Islet of Langerhans (tissue), 1 donor: ENCODE results near the gene TSFM.
"Not testable (repeated sequence)": the region's sequence is repeated elsewhere in the genome, so short reads cannot be mapped to it uniquely, and the experiment has no call there.

Experiments
- FAIRE-seq: peaks from one replicate; lab custom pipeline; 2011; peaks lifted over from hg19 to GRCh38; lab: Jason Lieb, UNC

TSFM gene

DNA sequence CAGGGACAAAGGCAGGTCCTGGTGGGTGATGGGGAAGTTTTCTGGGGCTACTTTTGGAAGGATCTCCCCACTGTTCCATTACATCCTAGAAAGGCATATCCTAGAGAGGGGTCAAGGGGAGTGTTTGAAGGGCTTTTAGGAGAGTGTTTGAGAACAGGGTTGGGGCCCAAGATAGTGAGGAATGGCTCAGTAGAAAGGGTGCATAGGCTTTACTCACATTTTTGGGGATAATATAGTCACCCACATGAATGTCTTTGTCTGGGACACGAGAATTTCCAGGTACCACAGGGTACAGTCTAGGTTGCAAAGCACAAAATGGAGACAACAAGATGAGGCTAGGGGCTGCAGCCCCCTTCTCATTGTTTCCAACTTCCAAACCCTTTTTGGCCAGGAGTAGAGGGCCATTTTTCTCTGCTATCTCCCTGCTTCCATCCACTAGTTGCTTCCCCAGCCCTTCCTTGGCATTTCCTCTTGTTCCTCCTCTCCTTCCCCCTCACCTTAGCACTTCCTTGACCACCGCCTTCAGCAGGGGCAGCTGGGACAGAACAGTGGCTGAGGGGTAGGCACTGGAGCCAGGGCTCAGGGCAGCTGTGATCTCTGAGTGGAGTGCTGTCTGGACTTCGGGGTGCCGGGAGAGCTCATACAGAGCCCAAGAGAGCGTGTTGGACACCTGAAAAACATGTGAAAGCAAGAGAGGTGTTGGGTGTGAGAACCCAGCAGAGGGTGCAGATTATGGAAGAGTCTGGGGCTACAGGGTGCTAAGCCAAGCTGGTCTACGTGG, 18.5 kb upstream of the TSFM start:
- FAIRE-seq = no peak

DNA sequence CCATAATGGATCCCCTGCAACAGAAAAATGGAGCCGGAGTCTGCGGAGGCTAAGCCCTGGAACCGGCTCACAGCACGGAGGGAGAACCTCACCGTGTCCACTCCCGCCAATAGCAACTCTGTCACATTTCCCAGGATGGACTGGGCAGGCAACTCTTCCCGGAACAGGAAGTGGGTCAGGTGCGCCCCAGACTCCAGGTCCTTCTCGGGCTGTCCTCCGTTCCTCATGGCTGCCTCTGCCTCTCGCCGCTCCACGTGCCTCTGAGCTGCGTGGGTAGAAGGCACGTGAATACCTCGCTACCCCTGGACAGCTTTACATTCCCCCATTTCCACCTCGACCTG, 18.0 kb upstream of the TSFM start:
- no peak for FAIRE-seq

DNA sequence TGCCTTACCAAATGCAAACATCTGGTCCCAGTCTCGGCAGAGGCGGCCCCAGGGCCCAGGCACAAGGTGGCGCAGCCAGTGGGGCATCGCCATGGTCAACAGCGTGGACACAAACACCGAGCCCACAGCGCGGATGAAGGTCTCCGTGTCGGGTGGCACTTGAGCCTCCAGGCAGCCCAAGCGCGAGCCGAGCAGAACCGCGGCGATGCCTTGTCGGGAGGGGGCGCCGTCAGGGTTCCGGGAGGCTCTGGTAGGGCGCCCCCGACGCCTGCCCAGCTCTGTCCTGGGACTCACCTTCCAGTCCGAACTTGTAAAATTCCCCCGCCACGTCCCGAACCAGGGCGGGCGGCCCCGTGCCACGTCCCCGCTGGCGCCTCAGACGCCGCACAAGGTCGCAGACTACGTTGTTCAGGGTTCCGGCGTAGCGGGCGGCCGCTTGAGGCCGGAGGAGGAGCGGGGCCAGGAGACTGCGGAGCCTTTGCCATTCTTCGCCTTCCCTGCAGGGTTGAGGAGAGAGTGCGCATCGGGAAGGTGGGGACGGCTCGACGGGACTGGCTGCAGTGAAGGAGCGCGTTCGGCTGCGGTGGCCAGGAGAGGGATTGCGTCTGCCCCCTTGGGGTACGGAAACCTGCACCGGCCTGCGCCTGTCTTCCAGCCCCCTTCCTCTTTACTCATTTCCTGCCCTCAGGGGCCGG, 17.4 kb upstream of the TSFM start:
- no peak for FAIRE-seq

DNA sequence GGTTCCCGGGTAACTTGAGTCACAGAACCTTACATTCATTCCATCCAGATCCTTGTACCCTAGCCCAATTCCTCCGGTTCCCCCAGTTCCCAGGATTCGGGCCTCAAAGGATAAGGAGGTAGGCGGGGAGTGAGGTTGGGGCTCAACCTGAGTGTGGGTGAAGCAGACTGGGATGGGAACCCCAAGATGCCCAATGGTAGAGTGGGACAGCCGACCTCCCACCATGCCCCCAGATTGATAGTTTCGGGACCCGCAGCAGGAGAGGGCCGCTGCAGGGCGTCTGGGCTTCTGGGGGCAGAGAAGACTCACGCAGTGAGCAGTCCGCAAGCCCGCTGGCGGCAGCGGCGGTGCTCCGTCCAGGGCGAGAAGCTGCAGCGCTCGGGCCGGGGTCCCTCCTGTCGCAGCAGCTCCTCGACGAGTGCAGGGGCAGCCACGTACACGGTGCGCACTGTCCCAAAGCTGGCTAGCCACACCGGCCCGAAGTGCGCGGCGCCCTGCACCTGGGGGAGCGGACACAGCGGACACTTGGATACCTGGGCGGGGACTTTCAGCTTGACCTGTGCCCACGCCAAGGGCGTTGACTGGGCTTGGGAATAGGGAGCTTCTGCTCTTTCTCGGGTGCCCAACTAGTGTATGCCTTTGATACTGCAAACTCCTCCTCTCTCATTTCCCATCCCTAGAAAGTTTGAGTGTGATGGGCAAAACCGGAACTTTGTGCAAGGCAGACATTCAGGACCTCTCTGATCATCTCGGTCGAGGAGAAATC, 16.7 kb upstream of the TSFM start:
- FAIRE-seq = no peak

DNA sequence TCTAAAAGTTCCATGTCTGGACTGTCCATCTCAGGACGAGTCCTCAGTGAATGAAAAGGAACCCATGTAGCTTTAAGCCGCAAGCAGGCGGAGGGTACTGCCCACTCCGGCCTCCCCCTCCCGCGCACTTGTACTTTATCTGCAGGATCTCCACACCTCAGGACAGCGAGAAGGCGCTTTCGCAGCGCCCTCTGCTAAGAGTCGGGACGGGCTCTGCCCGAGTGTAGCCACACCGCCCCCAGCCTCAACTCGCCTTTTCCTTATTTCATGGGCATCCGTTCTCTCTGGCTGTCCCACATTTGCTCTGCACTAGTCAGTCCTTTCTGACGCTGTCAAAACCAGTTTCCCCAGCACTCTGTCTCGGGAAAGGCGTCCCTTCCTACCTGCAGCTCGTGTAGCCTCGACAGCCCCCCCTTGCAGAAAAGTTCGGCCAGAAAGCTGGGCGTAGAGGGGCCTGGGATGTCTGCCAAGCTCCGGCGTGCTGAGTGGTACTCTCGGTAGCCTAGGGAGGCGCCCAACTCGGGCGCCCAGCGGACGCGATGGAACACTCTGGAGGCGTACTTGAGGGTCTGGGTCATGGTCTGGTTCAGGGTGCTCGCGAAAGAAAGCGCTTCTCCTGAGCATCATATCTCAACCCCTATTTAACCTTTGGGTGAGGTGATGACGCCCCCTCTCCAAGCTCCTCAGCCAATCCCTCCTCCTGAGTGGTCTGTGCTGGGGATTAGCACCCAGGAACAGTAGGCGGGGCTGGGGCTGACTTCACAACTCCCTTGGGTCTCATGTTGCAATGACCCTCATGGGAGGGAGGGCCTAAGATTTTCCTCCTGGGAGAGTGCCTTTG, 15.9 kb upstream of the TSFM start, which contains the start of gene CYP27B1:
Gene CYP27B1 (minus strand): TSS at position 615 of the 841 bp plus-strand sequence. CDS start 37 bp downstream, at position 578.
- no peak for FAIRE-seq

DNA sequence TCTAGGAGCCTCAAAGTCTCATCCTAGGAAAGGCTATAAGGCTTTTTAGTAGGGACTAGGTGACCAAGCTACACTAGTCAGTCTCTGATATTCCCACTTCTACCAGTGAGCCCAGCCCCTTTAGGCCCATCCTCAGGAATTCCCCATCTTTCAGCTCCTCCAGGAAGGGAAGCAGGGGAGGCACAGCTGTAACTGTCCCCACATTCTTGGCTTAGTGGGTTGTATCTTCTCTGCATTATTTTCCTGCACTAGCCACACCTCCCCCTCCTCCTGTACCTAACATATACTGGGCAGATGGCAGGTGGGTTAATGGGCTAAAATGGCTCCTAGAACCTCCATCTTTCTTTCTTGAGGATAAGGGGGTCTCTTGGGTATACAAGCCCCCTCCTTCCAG, 15.3 kb upstream of the TSFM start:
- FAIRE-seq = no peak

DNA sequence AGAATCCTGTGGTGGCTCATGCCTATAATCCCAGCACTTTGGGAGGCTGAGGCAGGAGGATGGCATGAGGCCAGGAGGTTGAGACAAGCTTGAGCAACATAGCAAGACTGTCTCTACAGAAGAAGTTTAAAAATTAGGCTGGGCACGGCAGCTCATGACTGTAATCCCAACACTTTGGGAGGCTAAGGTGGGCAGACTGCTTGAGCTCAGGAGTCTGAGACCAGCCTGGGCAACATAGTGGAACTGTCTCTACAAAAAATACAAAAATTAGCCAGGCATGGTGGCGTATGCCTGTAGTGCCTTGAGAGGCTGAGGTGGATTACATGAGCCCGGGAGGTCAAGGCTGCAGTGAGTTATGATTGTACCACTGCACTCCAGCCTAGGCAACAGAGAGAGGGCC, 14.7 kb upstream of the TSFM start:
- FAIRE-seq = no peak

DNA sequence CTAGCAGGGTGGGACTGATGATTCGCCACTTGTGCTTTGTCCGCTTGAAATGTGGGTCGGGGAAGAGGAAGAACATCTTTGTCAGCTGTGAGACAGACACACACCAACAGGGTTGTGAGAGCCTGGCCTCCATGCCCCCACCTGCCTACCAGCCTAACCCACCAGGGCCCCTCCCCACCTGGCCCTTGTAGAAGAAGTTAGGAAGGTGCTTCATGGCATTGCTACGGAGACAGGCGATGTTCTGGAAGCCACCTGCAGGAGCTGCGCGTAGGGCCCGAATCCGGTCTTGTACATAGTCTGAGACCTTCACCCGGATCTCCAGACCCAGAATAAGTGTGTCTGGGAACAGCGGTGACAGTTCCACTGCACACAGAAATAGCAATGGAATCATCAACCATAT, 13.0 kb upstream of the TSFM start:
- no peak for FAIRE-seq

DNA sequence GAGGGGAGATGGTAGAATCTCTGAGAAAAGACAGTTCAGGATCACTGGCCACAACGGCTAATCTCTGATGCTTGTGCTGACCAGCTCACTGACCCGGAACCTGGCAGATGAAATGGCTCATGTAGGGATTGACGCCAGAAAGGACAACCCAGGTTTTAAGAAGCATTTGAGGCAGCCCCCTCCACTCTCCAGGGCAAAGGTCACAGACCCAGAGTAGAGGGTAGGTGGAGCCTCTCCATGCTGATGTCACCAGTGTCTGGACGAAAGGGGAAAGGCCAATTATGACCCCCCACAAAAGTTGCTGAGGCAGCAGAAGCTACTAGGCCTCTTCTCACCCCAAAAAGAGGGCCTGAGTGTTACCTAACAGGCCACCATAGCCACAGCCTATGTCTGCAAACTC, 11.9 kb upstream of the TSFM start:
- FAIRE-seq = no peak

DNA sequence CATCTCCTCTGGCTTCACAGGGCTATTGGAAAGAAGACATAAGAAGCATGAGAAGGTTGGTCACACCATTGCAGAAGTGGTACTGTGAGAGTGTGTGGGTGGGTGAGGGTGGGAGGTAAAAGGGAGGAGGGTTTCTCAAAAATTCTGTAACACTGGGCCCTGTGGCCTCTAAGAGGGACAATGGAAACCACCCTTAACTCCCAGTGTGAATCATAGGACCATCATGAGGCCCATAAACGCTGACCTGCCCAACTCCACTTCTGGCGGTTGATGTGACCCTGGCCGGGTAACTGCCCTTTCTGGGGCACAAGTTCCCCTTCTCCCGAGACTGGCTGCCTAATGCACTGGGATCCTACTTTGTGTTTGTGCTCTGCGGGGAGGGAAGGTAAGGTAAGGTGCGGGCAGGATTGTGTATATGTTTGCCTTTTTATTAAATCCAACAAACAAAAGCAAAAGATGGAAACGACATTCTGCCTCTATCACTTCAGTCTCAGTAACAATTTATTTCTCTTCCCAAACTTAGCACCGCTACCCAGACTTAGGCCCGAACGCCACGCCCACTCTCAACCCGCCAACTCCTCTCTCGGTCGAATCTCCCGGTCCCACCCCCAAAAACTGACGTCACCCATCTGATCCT, 11.2 kb upstream of the TSFM start:
- no peak for FAIRE-seq

DNA sequence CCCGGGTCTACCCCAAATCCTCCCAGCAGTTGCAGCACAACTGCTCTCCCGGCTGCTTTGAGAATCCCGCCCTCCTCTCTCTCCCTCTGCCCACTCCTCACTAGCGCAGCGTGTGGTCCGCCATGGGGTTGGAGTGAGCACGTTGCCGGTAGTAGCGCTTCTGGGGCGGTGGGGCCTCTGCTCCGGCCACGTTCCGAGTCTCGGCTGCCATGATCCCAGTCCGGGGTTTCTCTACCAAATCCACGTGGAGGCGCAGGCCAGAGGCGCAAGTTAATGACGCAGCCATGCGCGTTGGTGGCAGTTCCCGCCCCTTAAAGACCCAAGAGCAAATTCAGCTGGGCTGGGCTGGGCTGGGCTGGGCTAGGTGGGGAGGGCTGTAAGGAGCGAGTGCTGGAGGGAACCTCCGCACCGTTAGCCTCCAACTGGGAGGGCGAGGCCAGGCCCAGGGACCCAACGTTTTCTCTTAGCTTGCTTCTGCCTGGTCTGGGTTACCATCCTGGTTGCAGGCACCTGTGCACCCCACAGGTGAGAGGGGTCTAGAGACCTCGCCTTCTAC, 10.6 kb upstream of the TSFM start, which contains the start of gene METTL1:
Gene METTL1 (minus strand): TSS at position 233 of the 556 bp plus-strand sequence. CDS start 22 bp downstream, at position 211.
- no peak for FAIRE-seq

DNA sequence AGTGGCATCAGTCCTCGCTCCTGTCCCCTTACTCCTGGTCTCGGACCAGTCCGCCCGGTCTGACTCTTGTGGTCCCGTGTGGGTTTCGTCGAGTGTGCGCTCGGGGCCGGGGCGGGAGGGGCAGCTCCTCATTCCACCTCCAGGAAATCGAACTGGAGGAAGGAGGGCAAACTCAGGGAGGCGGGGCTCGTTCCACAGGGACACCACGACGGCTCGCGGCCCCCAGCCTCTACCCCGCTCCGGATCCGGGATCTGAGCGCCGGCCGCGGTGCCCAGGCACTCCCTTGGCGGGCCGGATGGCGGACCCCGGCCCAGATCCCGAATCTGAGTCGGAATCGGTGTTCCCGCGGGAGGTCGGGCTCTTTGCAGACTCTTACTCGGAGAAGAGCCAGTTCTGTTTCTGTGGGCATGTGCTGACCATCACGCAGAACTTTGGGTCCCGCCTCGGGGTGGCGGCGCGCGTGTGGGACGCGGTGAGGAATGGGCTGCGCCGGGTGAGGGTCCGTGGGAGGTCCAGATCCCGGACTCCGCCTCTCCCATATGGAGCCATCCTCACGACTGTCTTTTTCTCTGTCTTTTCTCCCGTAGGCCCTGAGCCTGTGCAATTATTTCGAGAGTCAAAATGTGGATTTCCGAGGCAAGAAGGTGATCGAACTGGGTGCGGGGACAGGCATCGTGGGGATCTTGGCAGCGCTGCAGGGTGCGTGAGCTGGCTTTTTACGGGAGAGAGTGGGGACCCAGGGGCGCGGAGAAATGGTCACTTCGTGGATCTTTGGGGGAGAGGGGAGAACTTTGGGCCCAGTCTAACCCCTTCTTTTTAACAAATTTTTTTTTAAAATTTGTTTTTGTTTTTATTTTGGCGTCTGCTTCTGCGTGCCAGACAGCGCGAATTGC, 9.9 kb upstream of the TSFM start, which contains the start of gene EEF1AKMT3:
Gene EEF1AKMT3 (plus strand): TSS at position 186 of the 894 bp plus-strand sequence. CDS start 111 bp downstream, at position 297.
- no peak for FAIRE-seq

DNA sequence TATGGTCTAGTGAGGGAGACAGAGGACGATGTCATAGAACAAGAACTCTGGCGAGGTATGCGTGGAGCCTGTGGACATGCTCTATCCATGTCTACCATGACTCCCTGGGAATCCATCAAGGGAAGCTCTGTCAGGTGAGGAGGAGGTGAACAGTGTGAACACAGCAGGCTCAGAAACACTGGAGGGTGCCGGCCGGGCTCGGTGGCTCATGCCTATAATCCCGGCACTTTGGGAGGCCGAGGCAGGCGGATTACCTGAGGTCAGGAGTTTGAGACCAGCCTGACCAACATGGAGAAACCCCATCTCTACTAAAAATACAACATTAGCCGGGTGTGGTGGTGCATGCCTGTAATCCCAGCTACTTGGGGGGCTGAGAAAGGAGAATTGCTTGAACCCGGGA, 8.0 kb upstream of the TSFM start:
- FAIRE-seq = not testable (repeated sequence)

DNA sequence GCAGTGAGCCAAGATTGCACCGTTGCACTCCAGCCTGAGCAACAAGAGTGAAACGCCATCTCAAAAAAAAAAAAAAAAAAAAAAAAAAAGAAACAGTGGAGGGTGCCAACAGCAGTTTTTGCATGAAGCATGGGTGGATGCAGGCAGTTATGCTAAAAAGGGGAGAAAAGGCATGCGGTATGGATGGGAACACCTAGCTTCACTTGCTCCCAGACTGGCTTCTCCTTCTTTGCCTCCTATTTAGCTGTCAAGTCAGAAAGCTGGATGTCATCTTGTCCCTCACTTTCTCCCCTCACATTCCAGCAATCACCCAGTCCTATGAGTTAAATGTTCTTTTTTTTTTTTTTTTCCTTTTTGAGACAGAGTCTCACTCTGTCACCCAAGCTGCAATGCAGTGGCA, 7.5 kb upstream of the TSFM start:
- no peak for FAIRE-seq

DNA sequence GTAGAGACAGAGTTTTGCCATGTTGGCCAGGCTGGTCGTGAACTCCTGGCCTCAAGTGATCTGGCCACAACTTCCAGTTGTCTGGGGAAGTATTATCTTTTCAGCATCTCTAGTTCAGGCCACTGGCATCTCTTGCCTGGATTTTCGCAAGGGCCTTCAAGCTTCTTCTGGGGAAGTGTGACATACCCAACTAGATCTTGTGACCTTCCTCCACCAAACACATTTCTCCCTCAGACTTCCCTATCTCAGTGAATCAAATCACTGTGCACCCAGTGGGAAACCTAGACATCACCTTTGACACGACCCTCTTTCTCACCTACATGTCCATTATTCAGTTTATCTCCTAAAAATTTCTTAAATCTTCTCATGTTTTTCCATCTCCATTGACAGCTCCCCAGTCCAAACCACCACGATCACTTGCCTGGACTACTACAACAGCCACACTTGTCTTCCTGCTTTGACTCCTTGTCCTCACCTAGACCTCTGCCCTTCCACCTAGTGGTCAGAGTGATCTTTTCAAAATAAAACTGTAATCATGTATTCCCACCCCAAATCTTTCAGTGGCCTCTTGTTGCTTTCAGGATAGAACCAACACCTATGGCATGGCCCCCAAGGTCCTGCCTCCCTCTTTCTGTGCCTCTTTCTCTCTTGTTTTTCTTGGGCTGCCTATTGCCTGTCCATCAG, 6.9 kb upstream of the TSFM start:
- no peak for FAIRE-seq

DNA sequence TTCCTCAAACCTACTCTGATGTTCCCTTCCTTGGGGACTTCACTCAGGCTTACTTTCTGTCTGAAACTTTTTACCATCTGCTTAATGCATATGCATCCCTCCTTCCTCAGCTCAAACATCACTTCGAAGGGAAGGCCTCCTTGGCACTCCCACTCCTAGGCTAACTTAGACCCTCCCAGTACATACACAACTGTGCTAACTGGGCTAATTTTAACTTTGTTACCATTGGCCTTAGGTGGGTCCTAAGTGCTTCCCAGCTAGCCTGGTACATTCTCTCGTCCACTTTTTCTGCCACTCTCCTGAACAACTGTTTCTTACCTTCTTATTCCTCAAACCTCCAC, 6.4 kb upstream of the TSFM start:
- no peak for FAIRE-seq

DNA sequence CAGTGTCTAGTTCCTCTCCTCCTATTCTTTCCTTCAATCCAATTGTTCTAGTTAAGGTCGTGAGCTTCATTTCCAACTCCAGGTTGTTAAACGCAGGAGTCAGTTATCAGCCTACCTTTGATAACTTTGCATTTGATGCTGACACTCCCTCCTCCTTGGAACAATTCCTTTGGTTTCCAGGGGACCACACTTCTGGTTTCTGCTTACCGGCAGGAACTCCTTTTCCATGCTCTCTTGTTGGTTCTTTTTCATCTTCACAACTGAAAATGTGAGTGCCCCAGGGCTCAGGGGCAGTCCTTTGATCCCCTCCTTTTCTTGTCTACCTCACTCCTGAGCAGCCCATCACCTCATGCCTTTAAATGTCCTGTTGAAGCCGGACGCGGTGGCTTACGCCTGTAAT, 5.2 kb upstream of the TSFM start:
- FAIRE-seq = no peak

DNA sequence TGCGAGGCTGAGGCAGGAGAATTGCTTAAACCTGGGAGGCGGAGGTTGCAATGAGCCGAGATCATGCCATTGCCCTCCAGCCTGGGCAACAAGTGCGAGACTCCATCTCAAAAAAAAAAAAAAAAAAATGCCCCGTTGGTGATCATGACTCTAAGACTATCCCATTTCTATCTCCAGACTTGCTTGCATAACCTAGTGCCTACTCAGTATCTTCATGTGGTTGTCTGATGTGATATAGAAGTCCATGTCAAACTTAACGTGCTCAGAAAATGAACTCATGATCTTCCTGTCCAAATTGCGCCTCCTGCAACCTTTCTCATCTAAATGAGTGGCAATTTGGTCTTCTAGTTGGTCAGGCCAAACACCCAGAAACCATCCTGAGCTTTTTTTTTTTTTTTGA, 4.7 kb upstream of the TSFM start:
- FAIRE-seq = no peak

DNA sequence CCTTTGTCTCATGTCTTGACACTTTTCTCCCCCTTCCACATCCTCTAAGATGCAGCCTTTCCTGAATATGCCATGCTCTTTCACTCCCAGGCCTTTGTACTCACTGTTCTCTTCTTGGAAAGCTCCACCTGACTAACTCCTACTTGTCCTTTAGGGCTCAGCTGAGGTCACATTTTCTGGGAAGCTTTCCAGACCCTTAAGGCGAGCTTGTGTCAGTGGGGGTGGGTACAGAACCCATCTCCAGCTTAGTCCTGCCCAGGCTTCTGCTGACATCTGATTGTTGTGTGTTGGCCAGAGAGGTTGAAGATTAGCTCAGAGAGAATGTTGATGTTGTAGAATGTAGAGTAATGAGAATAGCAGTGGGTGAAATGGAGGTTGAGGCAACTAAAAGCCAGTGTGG, 2.9 kb upstream of the TSFM start:
- no peak for FAIRE-seq
